SU-DHL-6 (cell line): Measurements from ENCODE around the gene PSME3IP1.

ENCODE experiments used
- H2AFZ ChIP-seq: fragments of 200-600 bp; sonication (generic); 2 replicates; pipeline ENCODE4 v1.6.1; 2014; ENCODE audit warnings: low read depth, mild to moderate bottlenecking, moderate library complexity, mixed read lengths, antibody characterized with exemption, low read length; ENCODE audit not compliant: severe bottlenecking
- H3F3A ChIP-seq: fragments of 200-600 bp; shearing (Covaris generic); 2 replicates; pipeline ENCODE4 v1.6.0; 2016; ENCODE audit warnings: antibody characterized with exemption, mild to moderate bottlenecking; ENCODE audit not compliant: insufficient read depth
- H3K27ac ChIP-seq: fragments of 200-600 bp; sonication (generic); 2 replicates; pipeline ENCODE4 v1.5.1; 2016; ENCODE audit warnings: low read depth, mild to moderate bottlenecking, low read length, moderate library complexity, mixed read lengths
- H3K27me3 ChIP-seq: fragments of 200-600 bp; sonication (generic), shearing (Covaris generic); 2 replicates; pipeline ENCODE4 v1.6.0; 2014; ENCODE audit warnings: mild to moderate bottlenecking, low read length
- H3K36me3 ChIP-seq: fragments of 200-600 bp; sonication (generic); 2 replicates; pipeline ENCODE4 v1.6.1; 2014; ENCODE audit warnings: mild to moderate bottlenecking, low read length, mixed read lengths
- H3K4me2 ChIP-seq: fragments of 300-600, 200-600 bp; shearing (Covaris generic), sonication (generic); 2 replicates; pipeline ENCODE4 v1.6.0; 2014; ENCODE audit warnings: low read length, low read depth, mild to moderate bottlenecking; ENCODE audit not compliant: poor library complexity, severe bottlenecking
- H3K4me3 ChIP-seq: fragments of 200-600 bp; sonication (generic); 2 replicates; pipeline ENCODE4 v1.5.1; 2014; ENCODE audit warnings: antibody characterized with exemption, low read length, mild to moderate bottlenecking, mixed read lengths; ENCODE audit not compliant: insufficient read depth, poor library complexity, severe bottlenecking
- H3K79me2 ChIP-seq: fragments of 200-600 bp; sonication (generic); 2 replicates; pipeline ENCODE4 v1.6.1; 2014; ENCODE audit warnings: mild to moderate bottlenecking, low read length, moderate library complexity; ENCODE audit not compliant: insufficient read depth
- H3K9ac ChIP-seq: fragments of 200-600 bp; sonication (generic); 2 replicates; pipeline ENCODE4 v1.7.0; 2014; ENCODE audit warnings: mild to moderate bottlenecking, low read length
- H3K9me2 ChIP-seq: fragments of 200-600 bp; sonication (generic); replicated peaks from 2 replicates; pipeline ENCODE4 v1.6.1; 2014; ENCODE audit warnings: low read length; ENCODE audit not compliant: insufficient read depth
- H3K9me3 ChIP-seq: fragments of 200-600 bp; sonication (generic); 2 replicates; pipeline ENCODE4 v1.6.1; 2014; ENCODE audit warnings: low read length, mixed read lengths; ENCODE audit not compliant: insufficient read depth
- H4K20me1 ChIP-seq: fragments of 200-600 bp; sonication (generic); 2 replicates; pipeline ENCODE4 v1.6.1; 2014; ENCODE audit warnings: low read depth, mild to moderate bottlenecking, antibody characterized with exemption, low read length, moderate library complexity, mixed read lengths
- EZH2phosphoT487 ChIP-seq: fragments of 200-600 bp; sonication (generic), shearing (Covaris generic); conservative IDR thresholded peaks from 2 replicates; pipeline ENCODE4 v1.6.1; 2018; ENCODE audit warnings: mild to moderate bottlenecking, antibody characterized with exemption, low read length, moderate library complexity, mixed read lengths
- TF ChIP-seq, protein P1 (sequence below): fragments of 200-600 bp; sonication (generic); IDR thresholded peaks from one replicate; pipeline ENCODE4 v1.5.1; 2017; ENCODE audit warnings: antibody characterized with exemption, mild to moderate bottlenecking, low read length, moderate library complexity; ENCODE audit not compliant: insufficient read depth, poor library complexity, severe bottlenecking

The PSME3IP1 gene

DNA sequence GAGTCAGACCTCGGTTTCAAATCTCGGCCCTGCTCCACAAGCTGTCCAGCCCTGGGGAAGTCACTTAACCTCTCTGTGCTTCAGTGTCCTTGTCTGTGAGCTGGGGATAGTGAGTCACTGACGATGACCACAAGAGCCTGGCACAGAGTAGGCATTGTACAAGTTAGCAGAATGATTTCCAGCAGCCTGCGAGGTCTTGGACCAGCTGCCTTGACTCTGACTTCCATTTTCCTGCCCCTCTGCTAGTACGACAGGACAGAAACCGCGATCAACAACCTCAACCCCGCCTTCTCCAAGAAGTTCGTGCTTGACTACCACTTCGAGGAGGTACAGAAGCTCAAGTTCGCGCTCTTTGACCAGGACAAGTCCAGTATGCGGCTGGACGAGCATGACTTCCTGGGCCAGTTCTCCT is 72.8 kb downstream of the PSME3IP1 start:
- TF ChIP-seq, protein P1, sequence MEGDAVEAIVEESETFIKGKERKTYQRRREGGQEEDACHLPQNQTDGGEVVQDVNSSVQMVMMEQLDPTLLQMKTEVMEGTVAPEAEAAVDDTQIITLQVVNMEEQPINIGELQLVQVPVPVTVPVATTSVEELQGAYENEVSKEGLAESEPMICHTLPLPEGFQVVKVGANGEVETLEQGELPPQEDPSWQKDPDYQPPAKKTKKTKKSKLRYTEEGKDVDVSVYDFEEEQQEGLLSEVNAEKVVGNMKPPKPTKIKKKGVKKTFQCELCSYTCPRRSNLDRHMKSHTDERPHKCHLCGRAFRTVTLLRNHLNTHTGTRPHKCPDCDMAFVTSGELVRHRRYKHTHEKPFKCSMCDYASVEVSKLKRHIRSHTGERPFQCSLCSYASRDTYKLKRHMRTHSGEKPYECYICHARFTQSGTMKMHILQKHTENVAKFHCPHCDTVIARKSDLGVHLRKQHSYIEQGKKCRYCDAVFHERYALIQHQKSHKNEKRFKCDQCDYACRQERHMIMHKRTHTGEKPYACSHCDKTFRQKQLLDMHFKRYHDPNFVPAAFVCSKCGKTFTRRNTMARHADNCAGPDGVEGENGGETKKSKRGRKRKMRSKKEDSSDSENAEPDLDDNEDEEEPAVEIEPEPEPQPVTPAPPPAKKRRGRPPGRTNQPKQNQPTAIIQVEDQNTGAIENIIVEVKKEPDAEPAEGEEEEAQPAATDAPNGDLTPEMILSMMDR = no peak
- no peak for TF ChIP-seq EZH2phosphoT487
- Histone ChIP-seq H3K27me3 (no peaks in the 10 kb centered on the region), H3K9me3 (no peaks in the 10 kb centered on the region), H3F3A (no peaks in the 10 kb centered on the region), H4K20me1 (no peaks in the 10 kb centered on the region), H2AFZ (no peak overlapping the region), H3K79me2 (no peaks in the 10 kb centered on the region), H3K9ac (no peak overlapping the region), H3K4me3 (no peak overlapping the region), H3K36me3 (no peaks in the 10 kb centered on the region), H3K9me2 (no peaks in the 10 kb centered on the region), H3K4me2 (no peak overlapping the region), H3K27ac (no peak overlapping the region)

- H3K9ac ChIP-seq = no peak overlapping the region
- no peak overlapping the region for H3K4me3 ChIP-seq
- TF ChIP-seq, protein P1 = no peak
- TF ChIP-seq EZH2phosphoT487 = no peak
- no peaks in the 10 kb centered on the region for H3K9me2 ChIP-seq
- no peaks in the 10 kb centered on the region for H3K79me2 ChIP-seq
- H3K36me3 ChIP-seq = no peaks in the 10 kb centered on the region
- H3K27me3 ChIP-seq = no peaks in the 10 kb centered on the region
- H3K4me2 ChIP-seq = no peak overlapping the region
- H3F3A ChIP-seq = no peaks in the 10 kb centered on the region
- H3K9me3 ChIP-seq = no peaks in the 10 kb centered on the region
- no peak overlapping the region for H3K27ac ChIP-seq
- H4K20me1 ChIP-seq = no peaks in the 10 kb centered on the region
- no peak overlapping the region for H2AFZ ChIP-seq
Observed at GRCh38 chr16:57112403-57113041, 73.3 kb downstream of the PSME3IP1 start.

- no peak for TF ChIP-seq EZH2phosphoT487
- TF ChIP-seq, protein P1 = no peak
- Histone ChIP-seq H3K9ac (no peak overlapping the region), H4K20me1 (no peaks in the 10 kb centered on the region), H3K27ac (no peak overlapping the region), H3K4me3 (no peak overlapping the region), H3K9me2 (no peaks in the 10 kb centered on the region), H3F3A (no peaks in the 10 kb centered on the region), H3K79me2 (no peaks in the 10 kb centered on the region), H3K36me3 (no peaks in the 10 kb centered on the region), H2AFZ (no peak overlapping the region), H3K9me3 (no peaks in the 10 kb centered on the region), H3K4me2 (no peak overlapping the region), H3K27me3 (no peaks in the 10 kb centered on the region)
Observed at GRCh38 chr16:57111420-57111819, 74.4 kb downstream of the PSME3IP1 start.
